ENCODE results near the gene ABCC1. TPM values are rescaled to one million over a fixed set of nuclear protein-coding genes. Genes with fewer than 3 reads are reported as not detected.

ABCC1 gene
- polyA plus RNA-seq, 1 donor from 2014 or later, result 3.0 TPM

GRCh38 chr16:15960124-15960971 lies 10.9 kb downstream of the ABCC1 start:
- Histone ChIP-seq H3K9ac (ENCODE audit: low read length) (no peak overlapping the region), H3K27me3 (ENCODE audit: insufficient read depth, low read depth, low read length) (no peaks in the 10 kb centered on the region), H4K20me1 (ENCODE audit: insufficient read depth) (no peaks in the 10 kb centered on the region), H3K4me2 (ENCODE audit: low read length) (no peak overlapping the region), H3K79me2 (replicated peaks; ENCODE audit: insufficient read depth, low read length) (no peaks in the 10 kb centered on the region), H3F3A (ENCODE audit: insufficient read depth, low read length, poor library complexity, severe bottlenecking) (no peaks in the 10 kb centered on the region), H2AFZ (ENCODE audit: low read depth, low read length) (no peak overlapping the region), H3K27ac (ENCODE audit: low read length) (no peak overlapping the region), H3K36me3 (ENCODE audit: insufficient read depth, low read length) (no peaks in the 10 kb centered on the region), H3K9me2 (ENCODE audit: insufficient read depth, low read length) (no peaks in the 10 kb centered on the region), H3K4me3 (ENCODE audit: low read length) (no peak overlapping the region), H3K9me3 (ENCODE audit: low read length) (no peaks in the 10 kb centered on the region)
- TF ChIP-seq, protein P1, sequence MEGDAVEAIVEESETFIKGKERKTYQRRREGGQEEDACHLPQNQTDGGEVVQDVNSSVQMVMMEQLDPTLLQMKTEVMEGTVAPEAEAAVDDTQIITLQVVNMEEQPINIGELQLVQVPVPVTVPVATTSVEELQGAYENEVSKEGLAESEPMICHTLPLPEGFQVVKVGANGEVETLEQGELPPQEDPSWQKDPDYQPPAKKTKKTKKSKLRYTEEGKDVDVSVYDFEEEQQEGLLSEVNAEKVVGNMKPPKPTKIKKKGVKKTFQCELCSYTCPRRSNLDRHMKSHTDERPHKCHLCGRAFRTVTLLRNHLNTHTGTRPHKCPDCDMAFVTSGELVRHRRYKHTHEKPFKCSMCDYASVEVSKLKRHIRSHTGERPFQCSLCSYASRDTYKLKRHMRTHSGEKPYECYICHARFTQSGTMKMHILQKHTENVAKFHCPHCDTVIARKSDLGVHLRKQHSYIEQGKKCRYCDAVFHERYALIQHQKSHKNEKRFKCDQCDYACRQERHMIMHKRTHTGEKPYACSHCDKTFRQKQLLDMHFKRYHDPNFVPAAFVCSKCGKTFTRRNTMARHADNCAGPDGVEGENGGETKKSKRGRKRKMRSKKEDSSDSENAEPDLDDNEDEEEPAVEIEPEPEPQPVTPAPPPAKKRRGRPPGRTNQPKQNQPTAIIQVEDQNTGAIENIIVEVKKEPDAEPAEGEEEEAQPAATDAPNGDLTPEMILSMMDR (IDR thresholded peaks at IDR 0.05; ENCODE audit: poor library complexity, severe bottlenecking), result no peak
- TF ChIP-seq REST (IDR thresholded peaks at IDR 0.05; ENCODE audit: borderline replicate concordance) (no peak), EZH2 (IDR thresholded peaks at IDR 0.05; ENCODE audit: borderline replicate concordance, insufficient read depth, low read length, poor library complexity, severe bottlenecking) (no peak), POLR2AphosphoS5 (IDR thresholded peaks at IDR 0.05) (no peak), RAD21 (conservative IDR thresholded peaks at IDR 0.05) (no peak), SMC3 (conservative IDR thresholded peaks at IDR 0.05; ENCODE audit: poor library complexity) (no peak), MXI1 (conservative IDR thresholded peaks at IDR 0.05; ENCODE audit: poor library complexity, severe bottlenecking) (no peak), EP300 (conservative IDR thresholded peaks at IDR 0.05; ENCODE audit: poor library complexity, severe bottlenecking) (no peak)

- Histone ChIP-seq H2AFZ (ENCODE audit: low read depth, low read length) (no peak overlapping the region), H3K36me3 (ENCODE audit: insufficient read depth, low read length) (no peaks in the 10 kb centered on the region), H3K9me2 (ENCODE audit: insufficient read depth, low read length) (no peaks in the 10 kb centered on the region), H3K27me3 (ENCODE audit: insufficient read depth, low read depth, low read length) (no peaks in the 10 kb centered on the region), H3K4me3 (ENCODE audit: low read length) (no peak overlapping the region), H3K4me2 (ENCODE audit: low read length) (no peak overlapping the region), H4K20me1 (ENCODE audit: insufficient read depth) (no peaks in the 10 kb centered on the region), H3K27ac (ENCODE audit: low read length) (no peak overlapping the region), H3K79me2 (replicated peaks; ENCODE audit: insufficient read depth, low read length) (no peaks in the 10 kb centered on the region), H3K9me3 (ENCODE audit: low read length) (no peaks in the 10 kb centered on the region), H3F3A (ENCODE audit: insufficient read depth, low read length, poor library complexity, severe bottlenecking) (no peaks in the 10 kb centered on the region), H3K9ac (ENCODE audit: low read length) (no peak overlapping the region)
- TF ChIP-seq EP300 (conservative IDR thresholded peaks at IDR 0.05; ENCODE audit: poor library complexity, severe bottlenecking) (no peak), EZH2 (IDR thresholded peaks at IDR 0.05; ENCODE audit: borderline replicate concordance, insufficient read depth, low read length, poor library complexity, severe bottlenecking) (no peak), MXI1 (conservative IDR thresholded peaks at IDR 0.05; ENCODE audit: poor library complexity, severe bottlenecking) (no peak), RAD21 (conservative IDR thresholded peaks at IDR 0.05) (no peak), REST (IDR thresholded peaks at IDR 0.05; ENCODE audit: borderline replicate concordance) (no peak)
- TF ChIP-seq, protein P1 (IDR thresholded peaks at IDR 0.05; ENCODE audit: poor library complexity, severe bottlenecking), result no peak
Measured at GRCh38 chr16:15961060-15961511, 11.7 kb downstream of the ABCC1 start.
